Trophoblast cell (in vitro differentiated cells and primary cell): ENCODE measurements around the gene FBRS.

Experiments
- DNase-seq, 2 donors: peaks; one replicate each; pipeline ENCODE4 v3.0.0-alpha.2; 2016
- H2AFZ ChIP-seq: 2 replicates; pipeline ENCODE4 v1.6.1; 2013; ENCODE audit warnings: low read length, moderate library complexity, mild to moderate bottlenecking; ENCODE audit not compliant: insufficient read depth, poor library complexity
- H2AK5ac ChIP-seq: 2 replicates; pipeline ENCODE4 v1.6.1; 2013; ENCODE audit warnings: mild to moderate bottlenecking, low read length
- H2BK120ac ChIP-seq: 2 replicates; pipeline ENCODE4 v1.6.1; 2013; ENCODE audit warnings: low read length, mild to moderate bottlenecking, moderate library complexity; ENCODE audit not compliant: insufficient read depth, poor library complexity
- H2BK12ac ChIP-seq: 2 replicates; pipeline ENCODE4 v1.6.1; 2013; ENCODE audit warnings: mild to moderate bottlenecking, low read length, moderate library complexity
- H2BK5ac ChIP-seq: 2 replicates; pipeline ENCODE4 v1.6.1; 2013; ENCODE audit warnings: low read length, low read depth, moderate library complexity, mild to moderate bottlenecking; ENCODE audit not compliant: poor library complexity
- H3K14ac ChIP-seq: 2 replicates; pipeline ENCODE4 v1.6.1; 2013; ENCODE audit warnings: mild to moderate bottlenecking, low read length
- H3K18ac ChIP-seq: 2 replicates; pipeline ENCODE4 v1.6.1; 2013; ENCODE audit warnings: mild to moderate bottlenecking, low read length
- H3K23ac ChIP-seq: 2 replicates; pipeline ENCODE4 v1.6.1; 2013; ENCODE audit warnings: low read length
- H3K27ac ChIP-seq: 2 replicates; pipeline ENCODE4 v1.5.1; 2013; ENCODE audit warnings: low read depth, mild to moderate bottlenecking, inconsistent platforms, low read length, moderate library complexity
- H3K27me3 ChIP-seq: 2 replicates; pipeline ENCODE4 v1.6.1; 2013; ENCODE audit warnings: inconsistent platforms, mild to moderate bottlenecking, low read length, moderate library complexity; ENCODE audit not compliant: insufficient read depth
- H3K36me3 ChIP-seq, 2 experiments: 1 replicate in 1 of 2; 2 replicates in 1 of 2; pipeline ENCODE4 v1.6.1; 2013; ENCODE audit warnings: low read length in 2 of 2, mild to moderate bottlenecking in 2 of 2, moderate library complexity in 1 of 2; ENCODE audit not compliant: insufficient read depth in 2 of 2, control insufficient read depth in 1 of 2
- H3K4ac ChIP-seq: 2 replicates; pipeline ENCODE4 v1.6.1; 2013; ENCODE audit warnings: low read depth, mild to moderate bottlenecking, low read length, moderate library complexity
- H3K4me1 ChIP-seq, 2 experiments: 1 replicate in 1 of 2; 2 replicates in 1 of 2; pipeline ENCODE4 v1.6.1; 2013; ENCODE audit warnings: low read length in 2 of 2, mild to moderate bottlenecking in 2 of 2, moderate library complexity in 1 of 2; ENCODE audit not compliant: insufficient read depth in 2 of 2, control insufficient read depth in 1 of 2
- H3K4me2 ChIP-seq: 2 replicates; pipeline ENCODE4 v1.6.1; 2013; ENCODE audit warnings: inconsistent platforms, mild to moderate bottlenecking, low read length, moderate library complexity
- H3K4me3 ChIP-seq: 2 replicates; pipeline ENCODE4 v1.5.1; 2013; ENCODE audit warnings: mild to moderate bottlenecking, low read depth, low read length, inconsistent platforms
- H3K79me1 ChIP-seq: one replicate; pipeline ENCODE4 v1.6.1; 2013; ENCODE audit warnings: low read length
- H3K79me2 ChIP-seq: 2 replicates; pipeline ENCODE4 v1.6.1; 2013; ENCODE audit warnings: low read length, mild to moderate bottlenecking; ENCODE audit not compliant: control insufficient read depth, insufficient read depth, poor library complexity
- H3K9ac ChIP-seq: 2 replicates; pipeline ENCODE4 v1.6.1; 2013; ENCODE audit warnings: mild to moderate bottlenecking, low read length
- H3K9me3 ChIP-seq: 2 replicates; pipeline ENCODE4 v1.6.1; 2013; ENCODE audit warnings: low read depth, mild to moderate bottlenecking, control low read depth, inconsistent platforms, low read length; ENCODE audit not compliant: insufficient read depth
- H4K12ac ChIP-seq: 2 replicates; pipeline ENCODE4 v1.6.1; 2013; ENCODE audit warnings: low read depth, mild to moderate bottlenecking, low read length, moderate library complexity
- H4K8ac ChIP-seq: 2 replicates; pipeline ENCODE4 v1.6.1; 2013; ENCODE audit warnings: low read depth, mild to moderate bottlenecking, low read length, moderate library complexity
- H4K91ac ChIP-seq: one replicate; pipeline ENCODE4 v1.6.1; 2013; ENCODE audit warnings: low read depth, mild to moderate bottlenecking, low read length, moderate library complexity
- whole genome bisulfite sequencing: extraction: QIAGEN DNeasy Blood & Tissue Kit; methylation state at CpG from one replicate; pipeline ENCODE4 v1.1.7; 2013; ENCODE audit warnings: missing lambda C conversion rate; ENCODE audit not compliant: insufficient read length, insufficient coverage; ENCODE audit errors: extremely low coverage; 5-methylcytosine and 5-hydroxymethylcytosine counted together

Gene FBRS

DNA sequence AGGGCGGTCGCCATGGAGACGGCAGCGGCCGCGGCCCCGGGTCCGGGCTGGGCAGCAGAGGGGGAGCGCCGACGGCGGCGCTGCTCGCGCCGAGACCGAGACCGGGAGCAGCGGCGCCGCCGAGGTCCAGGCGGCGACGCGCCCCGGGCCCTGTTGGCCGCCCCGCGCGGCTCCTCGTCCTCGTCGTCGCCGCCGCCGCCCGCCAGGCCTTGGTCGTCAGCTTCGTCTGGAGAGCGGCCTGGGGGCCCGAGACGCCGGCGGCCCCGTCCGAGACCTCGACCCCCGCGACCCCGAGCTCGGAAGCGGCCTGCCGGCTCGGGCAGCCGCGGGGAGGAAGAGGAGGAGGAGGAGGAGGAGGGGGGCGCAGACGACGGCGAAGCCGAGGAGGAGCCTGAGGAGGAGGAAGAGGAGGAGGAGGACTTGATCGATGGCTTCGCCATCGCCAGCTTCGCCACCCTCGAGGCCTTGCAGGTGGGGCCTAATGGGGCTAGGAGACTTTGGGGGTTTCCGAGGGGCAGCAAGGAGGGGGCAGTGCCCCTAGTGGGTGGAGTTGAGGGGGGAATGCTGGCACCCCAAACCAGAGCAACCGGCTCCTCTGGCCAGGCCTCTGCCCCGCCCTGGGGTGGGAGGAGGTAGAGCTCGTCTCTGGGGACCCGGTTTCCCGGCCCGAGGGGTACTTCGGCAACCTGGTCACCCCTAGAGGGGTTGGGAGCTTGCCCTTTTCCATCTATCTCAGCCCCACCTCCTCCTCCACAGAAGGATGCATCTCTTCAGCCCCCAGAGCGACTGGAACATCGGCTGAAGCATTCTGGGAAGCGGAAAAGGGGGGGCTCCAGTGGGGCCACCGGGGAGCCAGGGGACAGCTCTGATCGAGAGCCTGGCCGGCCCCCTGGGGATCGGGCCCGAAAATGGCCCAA, 1.5 kb downstream of the FBRS start:
- no peak overlapping the region for H3K23ac ChIP-seq
- H3K14ac ChIP-seq = peak overlapping the region; percentile 78
- peak overlapping the region; percentile 89 for H4K8ac ChIP-seq
- peak overlapping the region; percentile 90 for H2BK5ac ChIP-seq
- no peak overlapping the region for H2BK12ac ChIP-seq
- H4K91ac ChIP-seq = peak overlapping the region; percentile 77
- H3K9me3 ChIP-seq = peaks cover 3% of the 10 kb centered on the region
- peak overlapping the region; percentile 81 for H3K9ac ChIP-seq
- DNase-seq = peak in 1 of 2 donors; percentile 21
- H3K27me3 ChIP-seq = no peaks in the 10 kb centered on the region
- H4K12ac ChIP-seq = peak overlapping the region; percentile 82
- peaks cover 22% of the 10 kb centered on the region for H3K79me1 ChIP-seq
- peaks cover 49 to 55% of the 10 kb centered on the region in 2 experiments for H3K36me3 ChIP-seq
- H3K4me3 ChIP-seq = peak overlapping the region; percentile 95
- peak overlapping the region; percentile 50 for H2AFZ ChIP-seq
- H3K4me2 ChIP-seq = peak overlapping the region; percentile 92
- peaks cover 18% of the 10 kb centered on the region for H3K79me2 ChIP-seq
- H3K27ac ChIP-seq = peak overlapping the region; percentile 99
- peak overlapping the region; percentile 81 for H3K4ac ChIP-seq
- H2AK5ac ChIP-seq = peak overlapping the region; percentile 41
- H2BK120ac ChIP-seq = peak overlapping the region; percentile 69
- H3K18ac ChIP-seq = peak overlapping the region; percentile 62
- WGBS = no CpG with 5 or more reads among the region's 84 CpGs
- H3K4me1 ChIP-seq = peaks cover 16 to 18% of the 10 kb centered on the region in 2 experiments

DNA sequence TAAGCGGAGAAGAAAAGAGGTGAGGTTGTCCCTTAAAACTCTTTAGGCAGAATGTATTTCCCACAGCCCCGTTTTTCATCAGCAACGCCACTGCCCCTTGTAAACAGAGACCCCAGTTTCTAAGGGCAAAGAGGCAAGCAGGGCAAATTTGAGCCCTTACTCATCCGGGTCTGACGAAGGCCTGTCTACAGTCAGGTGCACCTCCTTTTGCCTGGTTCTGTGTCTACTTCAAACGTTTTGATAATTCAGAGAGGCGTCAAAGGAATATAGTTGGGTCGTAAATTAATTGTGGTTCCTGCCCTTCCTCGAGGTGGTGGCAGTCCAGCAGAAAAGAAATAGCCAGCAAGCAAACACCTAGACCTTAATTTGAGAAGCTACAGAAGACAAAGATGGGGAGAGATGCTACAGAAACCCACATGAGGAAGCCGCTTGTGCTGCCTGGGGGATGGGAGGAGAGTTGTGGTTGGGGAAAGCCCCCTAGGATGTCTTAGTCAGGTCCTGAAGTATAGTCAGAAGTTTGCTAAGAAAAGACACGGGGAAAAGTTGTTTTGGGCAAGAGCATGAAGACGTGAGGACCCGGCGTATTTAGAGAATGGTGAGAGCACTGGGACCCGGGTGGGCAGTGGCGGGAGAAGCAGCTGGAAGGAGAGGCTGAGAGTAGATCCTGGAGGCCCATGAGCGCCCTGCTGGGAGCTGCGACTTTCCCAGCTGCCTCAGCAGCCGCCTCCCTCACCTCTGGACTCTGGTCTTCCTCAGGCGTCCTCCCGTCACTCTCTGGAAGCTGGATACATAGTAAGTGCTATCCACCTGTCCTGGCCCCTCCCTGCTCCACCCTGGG, 2.4 kb downstream of the FBRS start:
- H4K91ac ChIP-seq = peak overlapping the region; percentile 77
- peak overlapping the region; percentile 92 for H3K4me2 ChIP-seq
- H3K79me2 ChIP-seq = peaks cover 18% of the 10 kb centered on the region
- H3K27ac ChIP-seq = no peak overlapping the region
- peak overlapping the region; percentile 37 for H3K18ac ChIP-seq
- no peak overlapping the region for H3K9ac ChIP-seq
- H3K36me3 ChIP-seq = peaks cover 49 to 55% of the 10 kb centered on the region in 2 experiments
- H3K4ac ChIP-seq = peak overlapping the region; percentile 81
- H3K4me3 ChIP-seq = peak overlapping the region; percentile 95
- no peak overlapping the region for H4K8ac ChIP-seq
- no peak overlapping the region for H2AFZ ChIP-seq
- H3K23ac ChIP-seq = no peak overlapping the region
- no peak overlapping the region for H2BK12ac ChIP-seq
- H3K79me1 ChIP-seq = peaks cover 22% of the 10 kb centered on the region
- no peak overlapping the region for H4K12ac ChIP-seq
- no peak overlapping the region for H2BK5ac ChIP-seq
- H3K9me3 ChIP-seq = peaks cover 3% of the 10 kb centered on the region
- WGBS = no CpG with 5 or more reads among the region's 21 CpGs
- H3K14ac ChIP-seq = peak overlapping the region; percentile 78
- H3K4me1 ChIP-seq = peaks cover 16 to 18% of the 10 kb centered on the region in 2 experiments
- H2BK120ac ChIP-seq = peak overlapping the region; percentile 69
- H3K27me3 ChIP-seq = no peaks in the 10 kb centered on the region
- peak in 1 of 2 donors; percentile 13 for DNase-seq
- no peak overlapping the region for H2AK5ac ChIP-seq

- no peak overlapping the region for H2AK5ac ChIP-seq
- H3K4me1 ChIP-seq = peaks cover 13 to 15% of the 10 kb centered on the region in 2 experiments
- H3K4me2 ChIP-seq = no peak overlapping the region
- H3K27me3 ChIP-seq = no peaks in the 10 kb centered on the region
- no peak overlapping the region for H4K12ac ChIP-seq
- no peak overlapping the region for H3K4ac ChIP-seq
- no peak overlapping the region for H3K27ac ChIP-seq
- no peak overlapping the region for H2AFZ ChIP-seq
- no peak overlapping the region for H4K8ac ChIP-seq
- peaks cover 18% of the 10 kb centered on the region for H3K79me2 ChIP-seq
- H3K14ac ChIP-seq = no peak overlapping the region
- no peak overlapping the region for H3K9ac ChIP-seq
- no CpG with 5 or more reads among the region's 17 CpGs for WGBS
- H2BK120ac ChIP-seq = no peak overlapping the region
- peaks cover 60 to 67% of the 10 kb centered on the region in 2 experiments for H3K36me3 ChIP-seq
- no peak overlapping the region for H3K4me3 ChIP-seq
- no peak overlapping the region for H4K91ac ChIP-seq
- no peak overlapping the region for H3K23ac ChIP-seq
- no peak overlapping the region for H3K18ac ChIP-seq
- peaks cover 5% of the 10 kb centered on the region for H3K9me3 ChIP-seq
- H2BK12ac ChIP-seq = no peak overlapping the region
- H3K79me1 ChIP-seq = peaks cover 20% of the 10 kb centered on the region
- DNase-seq = no peak
- H2BK5ac ChIP-seq = no peak overlapping the region
Observed at GRCh38 chr16:30662449-30662848, 4.2 kb downstream of the FBRS start.

DNA sequence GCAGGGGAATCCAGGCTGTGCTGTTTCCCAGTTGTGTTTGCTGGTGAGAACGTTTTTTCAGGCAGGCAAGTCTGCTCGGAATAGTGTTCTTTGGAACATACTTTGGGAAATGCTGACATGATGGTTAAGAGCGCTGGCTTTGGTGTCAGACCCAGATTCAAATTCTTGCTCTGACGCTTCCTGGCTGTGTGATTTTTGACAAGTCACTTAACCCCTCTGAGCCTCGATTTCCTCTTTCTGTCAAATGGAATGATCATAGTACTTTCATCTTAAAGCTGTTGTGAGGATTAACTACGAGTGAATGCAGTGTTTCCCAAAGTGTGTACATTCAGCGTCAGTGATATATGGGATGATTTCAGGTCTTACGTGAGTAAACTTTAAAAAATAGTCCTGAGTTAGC, 4.8 kb downstream of the FBRS start:
- H3K4me2 ChIP-seq = no peak overlapping the region
- H3K79me1 ChIP-seq = peaks cover 17% of the 10 kb centered on the region
- H3K14ac ChIP-seq = no peak overlapping the region
- H3K79me2 ChIP-seq = peaks cover 18% of the 10 kb centered on the region
- H3K9ac ChIP-seq = no peak overlapping the region
- H3K4me1 ChIP-seq = peaks cover 12 to 15% of the 10 kb centered on the region in 2 experiments
- H3K27ac ChIP-seq = no peak overlapping the region
- no peak overlapping the region for H3K4ac ChIP-seq
- H4K8ac ChIP-seq = no peak overlapping the region
- no peaks in the 10 kb centered on the region for H3K27me3 ChIP-seq
- no peak for DNase-seq
- H4K12ac ChIP-seq = no peak overlapping the region
- WGBS = no CpG with 5 or more reads among the region's 8 CpGs
- no peak overlapping the region for H2BK12ac ChIP-seq
- H3K23ac ChIP-seq = no peak overlapping the region
- H3K4me3 ChIP-seq = no peak overlapping the region
- H3K36me3 ChIP-seq = peaks cover 66 to 73% of the 10 kb centered on the region in 2 experiments
- no peak overlapping the region for H2AK5ac ChIP-seq
- no peak overlapping the region for H2BK5ac ChIP-seq
- no peak overlapping the region for H2AFZ ChIP-seq
- H3K9me3 ChIP-seq = peaks cover 5% of the 10 kb centered on the region
- no peak overlapping the region for H4K91ac ChIP-seq
- no peak overlapping the region for H2BK120ac ChIP-seq
- H3K18ac ChIP-seq = no peak overlapping the region
